Psoas muscle (tissue), 8 donors: Measurements from ENCODE around the gene GOLGA8Q. TPM values are rescaled to one million over a fixed set of nuclear protein-coding genes. Genes with fewer than 3 reads are reported as not detected.
"Not testable (repeated sequence)": the region's sequence is repeated elsewhere in the genome, so short reads cannot be mapped to it uniquely, and the experiment has no call there.

Experiments used
- ATAC-seq, 4 donors: fragments of 200-7000 bp; cut with Tn5 transposase; one replicate each; pipeline ENCODE4 v1.9.1; 2020; ENCODE audit warnings: moderate library complexity in 3 of 4, mild to moderate bottlenecking in 2 of 4
- DNase-seq, 2 donors: peaks; one replicate each; pipeline ENCODE4 v3.0.0-alpha.2; 2020
- H3K27ac ChIP-seq: fragments of 200-600 bp; one replicate; pipeline ENCODE4 v1.8.0; 2022
- H3K27me3 ChIP-seq, 3 donors: fragments of 200-600 bp in 1 of 3; one replicate each; pipeline versions ENCODE4 v1.6.1 to v1.8.0; 2013 to 2022; ENCODE audit warnings: low read length in 2 of 3, mild to moderate bottlenecking in 2 of 3, moderate library complexity in 1 of 3; ENCODE audit not compliant: insufficient read depth in 3 of 3
- H3K36me3 ChIP-seq, 2 donors: fragments of 200-600 bp in 1 of 2; one replicate each; pipeline versions ENCODE4 v1.6.1 to v1.8.0; 2013 to 2022; ENCODE audit warnings: low read depth in 1 of 2, mild to moderate bottlenecking in 1 of 2, moderate library complexity in 1 of 2; ENCODE audit not compliant: insufficient read depth in 1 of 2
- H3K4me1 ChIP-seq: fragments of 200-600 bp; one replicate; pipeline ENCODE4 v1.8.0; 2022
- H3K4me3 ChIP-seq: fragments of 200-600 bp; one replicate; pipeline ENCODE4 v1.8.0; 2022; ENCODE audit warnings: mild to moderate bottlenecking
- H3K9me3 ChIP-seq: fragments of 200-600 bp; one replicate; pipeline ENCODE4 v1.8.0; 2022
- WGBS, 3 donors: extraction: QIAGEN DNeasy Blood & Tissue Kit; methylation state at CpG; one replicate each; pipeline versions ENCODE4 v1.1.6 to v1.1.7; 2013; 5-methylcytosine and 5-hydroxymethylcytosine counted together
- intact Hi-C, 2 donors: fragments of 100-400 bp; cut with DNase I; formaldehyde crosslinking; loops; one replicate each; pipeline versions ENCODE4 v1.11.0 to v1.14.2; 2022
- polyA plus RNA-seq, 3 donors: library from polyadenylated mRNA; stranded (reverse); fragments of 200-250 nt; gene quantifications; one replicate each; pipeline ENCODE4 v1.2.3, GENCODE V29; 2013
- total RNA-seq, 4 donors: library from RNA; stranded (reverse); fragmentation: NEBNext Ultra II Directional in 2 of 4; extraction: Animal tissue kit (Norgen Biotek cat#: 25700) in 2 of 4; gene quantifications; one replicate each; pipeline versions ENCODE4 v1.2.1 to v1.2.4, GENCODE V29; 2021 to 2023
- donor health status: healthy with polysubstance abuse.
- donor health status: DM: no; HTN: no; CAD: no; lungs with moderate emphysema.
- donor health status: Bipolar disorder and iron deficiency.
- donor health status: healthy.
- donor health status: DM: yes; HTN: yes; CAD: no.
- donor health status: DM: no; HTN: no; CAD: no.
- donor health status: DM: no; HTN: no; CAD: no.
- donor health status: DM: yes; HTN: yes; CAD: no.

GOLGA8Q gene
- total and polyA plus RNA-seq, 7 donors: 0.21 to 1.5 (median 0.28) TPM; not detected in 3

DNA sequence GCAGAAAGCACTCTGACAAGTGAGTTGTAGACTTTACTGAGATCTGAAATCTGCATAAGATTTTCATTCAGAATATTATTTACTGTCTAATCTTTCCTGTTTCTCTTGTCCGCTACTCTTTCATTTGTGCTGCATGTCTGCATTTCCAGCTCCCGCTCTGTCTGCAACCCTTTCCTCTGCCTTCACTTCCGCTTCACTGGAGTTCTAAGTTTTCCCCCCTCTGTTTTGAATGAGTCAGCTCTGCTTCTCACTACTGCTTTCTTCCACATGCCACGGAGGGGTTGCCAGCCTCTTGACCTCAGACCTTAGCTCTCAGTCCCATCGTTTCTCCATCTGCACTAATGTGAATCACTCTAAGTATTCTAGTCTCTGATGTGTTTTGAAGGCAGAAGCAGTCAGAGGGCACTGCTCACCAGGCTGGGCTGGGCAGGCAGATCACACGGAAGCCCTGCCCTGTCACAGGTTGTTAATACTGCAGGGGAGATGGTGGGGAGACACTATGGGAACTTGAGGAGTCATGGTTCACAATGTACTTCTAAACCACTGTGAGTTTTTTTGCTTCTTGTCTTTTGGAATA is 27.6 kb downstream of the GOLGA8Q start:
- H3K27me3 ChIP-seq, H3K36me3 ChIP-seq, ATAC-seq, H3K4me1 ChIP-seq, H3K4me3 ChIP-seq, DNase-seq, H3K9me3 ChIP-seq, intact Hi-C loops, H3K27ac ChIP-seq: not testable (repeated sequence)
- WGBS, 3 donors: no CpG with 5 or more reads among the region's 6 CpGs

DNA sequence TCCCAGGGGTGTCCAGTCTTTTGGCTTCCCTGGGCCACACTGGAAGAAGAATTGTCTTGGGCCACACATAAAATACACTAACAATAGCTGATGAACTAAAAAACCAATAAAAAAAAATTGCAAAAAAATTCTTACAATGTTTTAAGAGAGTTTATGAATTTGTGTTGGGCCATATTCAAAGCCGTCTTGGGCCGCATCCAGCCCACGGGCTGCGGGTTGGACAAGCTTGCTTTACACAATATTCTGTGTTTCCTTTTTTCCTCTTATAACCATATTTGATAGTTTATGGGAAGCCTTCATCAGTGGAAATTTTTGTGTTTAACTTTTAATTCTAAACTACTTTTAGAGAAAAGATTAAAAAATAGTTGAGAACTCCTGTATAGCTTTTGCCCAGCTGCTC is 28.9 kb downstream of the GOLGA8Q start:
- H3K4me1 ChIP-seq, H3K36me3 ChIP-seq, H3K4me3 ChIP-seq, H3K27ac ChIP-seq, H3K27me3 ChIP-seq, H3K9me3 ChIP-seq, DNase-seq, ATAC-seq, intact Hi-C loops: not testable (repeated sequence)
- WGBS, 3 donors: no CpG with 5 or more reads among the region's 4 CpGs

DNA sequence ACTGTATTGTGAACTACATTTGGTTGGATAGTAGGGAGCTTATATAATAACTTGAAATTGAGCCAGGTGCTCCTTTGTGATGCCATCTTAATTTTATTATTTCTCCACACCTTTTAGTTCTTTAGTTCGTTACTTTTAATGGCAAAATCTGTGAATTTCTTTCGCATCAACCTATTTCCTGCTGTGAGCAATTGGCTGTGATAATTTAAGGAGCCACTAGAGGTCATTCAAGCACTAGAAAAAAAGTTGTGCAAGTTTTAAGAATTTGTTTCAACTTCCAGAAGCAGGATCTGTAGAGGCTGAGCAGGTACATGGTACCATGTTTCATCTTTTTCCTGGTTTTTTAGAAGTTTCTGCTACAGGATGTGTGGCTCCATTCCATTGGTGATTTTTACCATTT is 47.1 kb downstream of the GOLGA8Q start:
- H3K4me3 ChIP-seq, H3K27me3 ChIP-seq, H3K9me3 ChIP-seq, DNase-seq, intact Hi-C loops, ATAC-seq, H3K4me1 ChIP-seq, H3K36me3 ChIP-seq, H3K27ac ChIP-seq: not testable (repeated sequence)
- 18 to 30% (median 22%) methylated on average over 2 of the region's 2 CpGs for WGBS, 3 donors

DNA sequence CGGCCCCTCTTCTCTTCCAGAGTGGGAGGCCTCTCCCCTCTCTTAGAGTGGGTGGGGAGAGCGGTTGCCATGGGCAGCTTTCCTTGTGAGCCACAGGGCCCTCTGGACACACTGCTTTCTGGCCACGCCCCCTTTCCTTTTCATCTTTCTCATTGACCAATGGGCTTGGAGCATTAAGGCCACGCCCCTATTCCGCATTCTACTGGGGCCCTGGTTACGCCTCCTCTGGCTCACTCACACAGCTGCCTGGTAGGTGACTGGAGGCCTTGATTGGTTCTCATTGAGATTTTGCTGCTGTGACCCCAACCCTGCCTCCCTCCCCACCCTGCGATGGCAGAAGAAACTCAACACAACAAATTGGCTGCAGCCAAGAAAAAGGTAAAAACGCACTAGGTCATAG is 51.9 kb downstream of the GOLGA8Q start, which contains the start of gene GOLGA8H:
Gene GOLGA8H, plus strand, starts transcription at position 233 of the 400 bp plus-strand sequence. Its CDS starts 98 bp downstream, at position 331.
- 88 to 100% (median 98%) methylated on average over 2 to 6 of the region's 8 CpGs for WGBS, 3 donors
- H3K27ac ChIP-seq, DNase-seq, intact Hi-C loops, H3K4me3 ChIP-seq, ATAC-seq, H3K4me1 ChIP-seq, H3K27me3 ChIP-seq, H3K9me3 ChIP-seq, H3K36me3 ChIP-seq: not testable (repeated sequence)

Other genes with a start within 250 kb of the GOLGA8Q start
- under 1 TPM in 2 of 4 donors, not detected in 2; 0.13 to 0.43 TPM for gene CHRFAM7A, start 158.5 kb upstream of the GOLGA8Q start, total RNA-seq
- under 1 TPM; 0.22 to 0.32 (median 0.31) TPM for gene CHRFAM7A, start 158.5 kb upstream of the GOLGA8Q start, polyA plus RNA-seq
- gene GOLGA8R, start 137.8 kb upstream of the GOLGA8Q start, total RNA-seq: 1 to 10 TPM in 3 of 4 donors, under 1 TPM in 1; 0.88 to 1.8 (median 1.3) TPM
- under 1 TPM; 0.30 to 0.62 (median 0.51) TPM for gene GOLGA8R, start 137.8 kb upstream of the GOLGA8Q start, polyA plus RNA-seq
- gene GOLGA8H, start 52.0 kb downstream of the GOLGA8Q start, total RNA-seq: under 1 TPM in 2 of 4 donors, not detected in 2; 0.37 to 0.73 TPM
- under 1 TPM; 0.13 to 0.25 (median 0.17) TPM for gene GOLGA8H, start 52.0 kb downstream of the GOLGA8Q start, polyA plus RNA-seq